HepG2 (cell line): ENCODE results near the gene MPST. TPM values are rescaled to one million over a fixed set of nuclear protein-coding genes. Genes with fewer than 3 reads are reported as not detected.

Source experiments
- ARNT2 ChIP-seq: sonication (generic); formaldehyde crosslinking; IDR thresholded peaks from 2 replicates; pipeline ENCODE4 v1.8.0; 2022; ENCODE audit warnings: mild to moderate bottlenecking, low read depth, missing genetic modification reagents, moderate library complexity
- ATF3 ChIP-seq: sonication (generic); formaldehyde crosslinking; IDR thresholded peaks from 2 replicates; pipeline ENCODE4 v1.4.0; 2020; ENCODE audit warnings: missing genetic modification reagents
- FLYWCH1 ChIP-seq: sonication (generic); formaldehyde crosslinking; IDR thresholded peaks from 2 replicates; pipeline ENCODE4 v1.8.1; 2023; ENCODE audit warnings: mild to moderate bottlenecking, missing genetic modification reagents
- GLMP ChIP-seq: sonication (generic); formaldehyde crosslinking; IDR thresholded peaks from 2 replicates; pipeline ENCODE4 v1.9.0; 2021; ENCODE audit warnings: missing genetic modification reagents, mild to moderate bottlenecking, borderline replicate concordance
- IRX3 ChIP-seq: sonication (generic); formaldehyde crosslinking; IDR thresholded peaks from 2 replicates; pipeline ENCODE4 v1.8.1; 2023; ENCODE audit warnings: mild to moderate bottlenecking, low read depth, missing genetic modification reagents, borderline replicate concordance
- MAFG ChIP-seq: sonication (generic); formaldehyde crosslinking; IDR thresholded peaks from 2 replicates; pipeline ENCODE4 v1.5.1; 2020; ENCODE audit warnings: mild to moderate bottlenecking, missing genetic modification reagents
- NFE2 ChIP-seq: sonication (generic); formaldehyde crosslinking; IDR thresholded peaks from 2 replicates; pipeline ENCODE4 v1.4.0; 2020; ENCODE audit warnings: missing genetic modification reagents
- POGZ ChIP-seq: sonication (generic); formaldehyde crosslinking; IDR thresholded peaks from 2 replicates; pipeline ENCODE4 v1.4.0; 2020; ENCODE audit warnings: mild to moderate bottlenecking, missing genetic modification reagents
- POLR2A ChIP-seq, 2 experiments: IDR thresholded peaks; 2 replicates each; pipeline ENCODE4 v1.6.1; 2011; ENCODE audit warnings: low read depth in 2 of 2, low read length in 2 of 2, mild to moderate bottlenecking in 1 of 2, moderate library complexity in 1 of 2; ENCODE audit not compliant: insufficient read depth in 1 of 2
- SAP130 ChIP-seq: IDR thresholded peaks from 2 replicates; pipeline ENCODE4 v1.6.1; 2016; ENCODE audit warnings: low read depth
- SMAD9 ChIP-seq: sonication (generic); formaldehyde crosslinking; IDR thresholded peaks from 2 replicates; pipeline ENCODE4 v1.5.1; 2020; ENCODE audit warnings: mild to moderate bottlenecking, missing genetic modification reagents
- SOX5 ChIP-seq: IDR thresholded peaks from 2 replicates; pipeline ENCODE4 v1.6.1; 2016; ENCODE audit warnings: borderline replicate concordance
- TERF1 ChIP-seq: sonication (generic); formaldehyde crosslinking; IDR thresholded peaks from 2 replicates; pipeline ENCODE4 v1.8.0; 2022; ENCODE audit warnings: mild to moderate bottlenecking, missing genetic modification reagents, moderate library complexity
- ZNF180 ChIP-seq: sonication (generic); formaldehyde crosslinking; IDR thresholded peaks from 2 replicates; pipeline ENCODE4 v1.4.0; 2020; ENCODE audit warnings: low read depth, missing genetic modification reagents, borderline replicate concordance
- ZNF367 ChIP-seq: sonication (generic); formaldehyde crosslinking; IDR thresholded peaks from 2 replicates; pipeline ENCODE4 v1.4.0; 2020; ENCODE audit warnings: missing genetic modification reagents, borderline replicate concordance
- ZNF441 ChIP-seq: sonication (generic); formaldehyde crosslinking; IDR thresholded peaks from 2 replicates; pipeline ENCODE4 v1.7.0; 2021; ENCODE audit warnings: missing genetic modification reagents, borderline replicate concordance
- ZNF598 ChIP-seq: sonication (generic); formaldehyde crosslinking; IDR thresholded peaks from 2 replicates; pipeline ENCODE4 v1.5.1; 2020; ENCODE audit warnings: mild to moderate bottlenecking, missing genetic modification reagents, borderline replicate concordance
- ZNF724P ChIP-seq: sonication (generic); formaldehyde crosslinking; IDR thresholded peaks from 2 replicates; pipeline ENCODE4 v1.8.0; 2022; ENCODE audit warnings: missing genetic modification reagents, borderline replicate concordance
- ZNF770 ChIP-seq: sonication (generic); formaldehyde crosslinking; IDR thresholded peaks from 2 replicates; pipeline ENCODE4 v1.5.0; 2020; ENCODE audit warnings: mild to moderate bottlenecking, missing genetic modification reagents
- ZNF816 ChIP-seq: sonication (generic); formaldehyde crosslinking; IDR thresholded peaks from 2 replicates; pipeline ENCODE4 v1.8.0; 2022; ENCODE audit warnings: missing genetic modification reagents, mild to moderate bottlenecking, borderline replicate concordance
- polyA plus RNA-seq, 8 experiments: library from polyadenylated mRNA; depleted of rRNA in 3 of 8; stranded (reverse) in 7 of 8; unstranded in 1 of 8; fragments of >200 nt; fragmentation: Illumina TruSeq in 4 of 8; extraction: Trizol in 4 of 8; gene quantifications; 2 replicates each; pipeline versions ENCODE4 v1.2.1 to v1.2.3, GENCODE V29; 2011 to 2016; ENCODE audit warnings: low read depth in 4 of 8, missing spikeins in 1 of 8, mixed read lengths in 1 of 8; ENCODE audit not compliant: insufficient read depth in 1 of 8
- total RNA-seq, 5 experiments: library from RNA; depleted of rRNA; stranded (reverse); fragments of >200 nt; fragmentation: Illumina TruSeq; extraction: Trizol; gene quantifications; 2 replicates each; pipeline ENCODE4 v1.2.3, GENCODE V29; 2016; ENCODE audit warnings: low read depth in 1 of 5
- TF ChIP-seq, protein P1 (sequence below): sonication (generic); formaldehyde crosslinking; IDR thresholded peaks from 2 replicates; pipeline ENCODE4 v1.4.0; 2020; ENCODE audit warnings: missing genetic modification reagents
- TF ChIP-seq, protein P2 (sequence below): sonication (generic); formaldehyde crosslinking; IDR thresholded peaks from 2 replicates; pipeline ENCODE4 v1.8.0; 2022; ENCODE audit warnings: missing genetic modification reagents, mild to moderate bottlenecking, borderline replicate concordance

MPST gene
- total and polyA plus RNA-seq, 2 of the 13 experiments (the other 11 are each of a cell fraction or from before 2014, with no cell fraction given) = 133 to 141 TPM

- TF ChIP-seq SAP130 (CRISPR knock-in tag) (no peak; the same call in 1 of the 2 replicates), TERF1 (CRISPR knock-in tag) (no peak), ZNF724P (no peak), ZNF770 (CRISPR knock-in tag) (no peak), SMAD9 (CRISPR knock-in tag) (peak; percentile 66; the same call in 1 of the 2 replicates), ZNF598 (CRISPR knock-in tag) (no peak), NFE2 (CRISPR knock-in tag) (no peak), GLMP (CRISPR knock-in tag) (no peak), IRX3 (CRISPR knock-in tag) (no peak), MAFG (no peak), ZNF180 (CRISPR knock-in tag) (no peak), SOX5 (no peak; the same call in 1 of the 2 replicates), ZNF816 (CRISPR knock-in tag) (no peak), FLYWCH1 (CRISPR knock-in tag) (0 out of 2 replicates have a peak, but pooled peaks have one; percentile 50), POGZ (CRISPR knock-in tag) (no peak), ARNT2 (CRISPR knock-in tag) (peak; percentile 28), ZNF441 (peak; percentile 25; the same call in 1 of the 2 replicates), ZNF367 (CRISPR knock-in tag) (no peak), POLR2A (IDR thresholded peaks at IDR 0.05; ENCODE audit: insufficient read depth in 1 of 2, low read depth in 2 of 2, low read length in 2 of 2) (peak; percentile 65 to 85), ATF3 (CRISPR knock-in tag) (no peak)
- TF ChIP-seq, protein P1, sequence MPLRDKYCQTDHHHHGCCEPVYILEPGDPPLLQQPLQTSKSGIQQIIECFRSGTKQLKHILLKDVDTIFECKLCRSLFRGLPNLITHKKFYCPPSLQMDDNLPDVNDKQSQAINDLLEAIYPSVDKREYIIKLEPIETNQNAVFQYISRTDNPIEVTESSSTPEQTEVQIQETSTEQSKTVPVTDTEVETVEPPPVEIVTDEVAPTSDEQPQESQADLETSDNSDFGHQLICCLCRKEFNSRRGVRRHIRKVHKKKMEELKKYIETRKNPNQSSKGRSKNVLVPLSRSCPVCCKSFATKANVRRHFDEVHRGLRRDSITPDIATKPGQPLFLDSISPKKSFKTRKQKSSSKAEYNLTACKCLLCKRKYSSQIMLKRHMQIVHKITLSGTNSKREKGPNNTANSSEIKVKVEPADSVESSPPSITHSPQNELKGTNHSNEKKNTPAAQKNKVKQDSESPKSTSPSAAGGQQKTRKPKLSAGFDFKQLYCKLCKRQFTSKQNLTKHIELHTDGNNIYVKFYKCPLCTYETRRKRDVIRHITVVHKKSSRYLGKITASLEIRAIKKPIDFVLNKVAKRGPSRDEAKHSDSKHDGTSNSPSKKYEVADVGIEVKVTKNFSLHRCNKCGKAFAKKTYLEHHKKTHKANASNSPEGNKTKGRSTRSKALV = no peak
- TF ChIP-seq, protein P2, sequence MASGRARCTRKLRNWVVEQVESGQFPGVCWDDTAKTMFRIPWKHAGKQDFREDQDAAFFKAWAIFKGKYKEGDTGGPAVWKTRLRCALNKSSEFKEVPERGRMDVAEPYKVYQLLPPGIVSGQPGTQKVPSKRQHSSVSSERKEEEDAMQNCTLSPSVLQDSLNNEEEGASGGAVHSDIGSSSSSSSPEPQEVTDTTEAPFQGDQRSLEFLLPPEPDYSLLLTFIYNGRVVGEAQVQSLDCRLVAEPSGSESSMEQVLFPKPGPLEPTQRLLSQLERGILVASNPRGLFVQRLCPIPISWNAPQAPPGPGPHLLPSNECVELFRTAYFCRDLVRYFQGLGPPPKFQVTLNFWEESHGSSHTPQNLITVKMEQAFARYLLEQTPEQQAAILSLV (CRISPR knock-in tag) = no peak
These were observed at the start of gene MPST, which contains the start of gene TST (continued) for GRCh38 chr22:37019309-37020191.
